ENCODE measurements around the gene CCDC93.

DNA sequence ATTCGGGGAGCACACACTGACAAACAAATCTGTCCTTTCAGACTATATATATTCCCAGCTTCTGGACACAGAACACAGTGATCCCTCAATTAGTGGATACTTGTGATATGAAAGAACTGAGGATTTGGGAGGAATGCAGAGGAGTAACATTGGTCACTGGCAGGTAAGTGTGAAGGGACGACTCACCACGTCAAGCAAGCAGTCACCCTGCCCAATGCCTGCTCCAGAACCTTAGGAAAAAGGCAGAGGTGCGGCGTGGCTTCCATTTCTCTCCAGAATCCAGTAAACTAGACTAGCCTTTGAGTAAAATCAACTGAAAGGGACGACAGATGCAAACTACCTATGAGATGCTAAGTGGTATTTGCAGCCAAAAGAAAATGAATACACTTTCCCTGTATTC, 1.1 kb downstream of the CCDC93 start:
- TF ChIP-seq EZH2 (IDR thresholded peaks at IDR 0.05; ENCODE audit: insufficient read depth, poor library complexity, severe bottlenecking) (no peak), EZH2phosphoT487 (IDR thresholded peaks at IDR 0.05; ENCODE audit: insufficient read depth, low read depth) (no peak)
